Bronchial epithelial cell (primary cell): ENCODE data around the gene KDM4C. TPM values are rescaled to one million over a fixed set of nuclear protein-coding genes. Genes with fewer than 3 reads are reported as not detected.
"Not testable (repeated sequence)": the region's sequence is repeated elsewhere in the genome, so short reads cannot be mapped to it uniquely, and the experiment has no call there.

Experiments used
- DNase-seq: peaks from one replicate; pipeline ENCODE4 v3.0.0-alpha.2; 2010; ENCODE audit warnings: low read depth
- FAIRE-seq: peaks from 2 replicates; lab custom pipeline; 2011; peaks lifted over from hg19 to GRCh38; lab: Jason Lieb, UNC
- H3K27me3 ChIP-seq: 2 replicates; pipeline ENCODE4 v1.5.1; 2011; ENCODE audit warnings: low read length; ENCODE audit not compliant: control insufficient read depth, insufficient read depth
- H3K36me3 ChIP-seq: 2 replicates; pipeline ENCODE4 v1.5.1; 2011; ENCODE audit warnings: low read length; ENCODE audit not compliant: control insufficient read depth, insufficient read depth
- H3K4me3 ChIP-seq: 2 replicates; pipeline ENCODE4 v1.5.1; 2011; ENCODE audit warnings: mild to moderate bottlenecking, low read depth, low read length, control low read depth
- CTCF ChIP-seq: IDR thresholded peaks from 2 replicates; pipeline ENCODE4 v1.5.1; 2011; ENCODE audit warnings: mild to moderate bottlenecking, moderate library complexity, low read length, control low read depth, inconsistent platforms; ENCODE audit not compliant: insufficient read depth, severe bottlenecking
- total RNA-seq: library from RNA; depleted of rRNA; stranded (reverse); fragments of >200 nt; gene quantifications from 2 replicates; pipeline ENCODE4 v1.2.1, GENCODE V29; 2014

The KDM4C gene
- total RNA-seq, 1 donor from 2014 or later: 36.6 TPM

GRCh38 chr9:6943293-6943692, 185.5 kb downstream of the KDM4C start:
- no peak for DNase-seq
- Histone ChIP-seq H3K36me3 (no peaks in the 10 kb centered on the region), H3K4me3 (no peak overlapping the region), H3K27me3 (no peaks in the 10 kb centered on the region)
- TF ChIP-seq CTCF: no peak
- no peak for FAIRE-seq

DNA sequence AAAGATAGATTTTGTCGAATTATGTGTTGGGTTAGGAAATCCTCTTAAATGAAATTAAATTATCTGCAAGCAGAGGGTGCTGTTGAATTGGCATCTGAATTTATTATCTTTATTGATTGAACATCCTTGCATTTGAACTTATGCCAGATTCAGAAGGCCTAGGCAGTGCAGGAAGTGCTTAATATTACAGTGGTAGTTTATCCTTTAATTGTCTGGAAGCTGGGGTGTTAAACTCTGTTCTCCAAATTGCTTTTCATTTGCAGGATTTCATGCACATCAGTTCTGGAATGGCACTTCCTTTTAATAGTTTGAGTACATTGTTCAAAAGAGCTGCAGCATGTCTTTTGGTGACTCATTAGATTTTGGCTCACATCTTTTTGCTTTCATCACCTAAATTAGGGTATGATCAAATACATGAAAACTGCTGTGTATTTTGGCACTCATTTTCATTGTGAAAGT, 186.3 kb downstream of the KDM4C start:
- Histone ChIP-seq H3K36me3 (no peaks in the 10 kb centered on the region), H3K27me3 (no peaks in the 10 kb centered on the region), H3K4me3 (no peak overlapping the region)
- TF ChIP-seq CTCF: no peak
- peak; percentile 71 for DNase-seq
- FAIRE-seq: no peak

DNA sequence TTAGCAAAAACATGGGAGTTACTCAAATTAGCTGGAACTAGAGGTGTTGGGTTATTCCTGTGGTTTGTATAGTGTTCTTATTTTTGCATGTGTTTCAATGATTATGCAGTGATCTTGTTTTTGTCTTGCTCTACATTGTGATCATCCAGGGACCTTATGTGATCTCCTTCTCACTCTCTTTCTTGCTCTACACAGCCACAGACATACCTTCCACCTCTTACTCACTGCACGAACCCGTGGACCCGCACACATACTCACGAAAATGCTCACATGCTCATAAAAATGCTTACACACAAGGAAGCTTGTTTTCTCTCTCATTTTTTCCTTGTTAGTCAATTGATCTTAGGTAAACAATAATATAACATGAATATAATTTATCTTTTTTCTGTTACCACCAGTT, 187.1 kb downstream of the KDM4C start:
- DNase-seq (peak; percentile 10), FAIRE-seq (peak; percentile 13)
- H3K27me3 ChIP-seq: no peaks in the 10 kb centered on the region
- TF ChIP-seq CTCF: no peak
- no peak overlapping the region for H3K4me3 ChIP-seq
- no peaks in the 10 kb centered on the region for H3K36me3 ChIP-seq

GRCh38 chr9:6945816-6946215, 188.0 kb downstream of the KDM4C start:
- no peak for FAIRE-seq
- Histone ChIP-seq H3K27me3 (no peaks in the 10 kb centered on the region), H3K36me3 (no peaks in the 10 kb centered on the region), H3K4me3 (no peak overlapping the region)
- TF ChIP-seq CTCF: no peak
- peak; percentile 10 for DNase-seq

DNA sequence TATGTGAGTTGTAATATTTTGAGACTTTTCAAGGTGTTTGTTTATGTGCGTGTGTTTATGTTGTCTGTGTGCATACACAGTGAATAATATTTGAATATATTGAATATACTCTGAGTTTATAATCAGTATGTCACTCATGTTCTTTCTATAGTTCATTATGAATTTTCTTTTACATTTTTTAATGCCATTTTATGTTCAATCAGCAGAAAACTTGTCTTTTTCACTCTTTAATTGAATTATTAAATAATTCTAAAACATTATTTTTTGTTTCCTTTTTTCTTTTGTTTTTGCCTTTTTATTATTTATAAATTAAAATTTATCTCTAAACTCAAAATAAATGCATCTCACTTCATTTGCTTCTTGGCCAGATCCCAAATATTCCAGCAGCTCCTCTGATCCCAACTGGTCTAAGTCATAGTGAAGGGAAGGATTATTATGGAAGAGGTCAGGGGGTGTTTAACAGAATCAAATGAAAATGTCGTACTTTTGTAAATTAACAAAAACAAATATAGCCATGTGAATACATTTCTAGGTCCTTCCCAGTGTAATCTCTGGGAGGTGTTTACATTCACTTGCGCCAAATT, 188.9 kb downstream of the KDM4C start:
- DNase-seq (no peak), FAIRE-seq (no peak)
- Histone ChIP-seq H3K4me3 (no peak overlapping the region), H3K36me3 (no peaks in the 10 kb centered on the region), H3K27me3 (no peaks in the 10 kb centered on the region)
- TF ChIP-seq CTCF: no peak

- not testable (repeated sequence) for H3K27me3 ChIP-seq, DNase-seq, H3K36me3 ChIP-seq, FAIRE-seq, H3K4me3 ChIP-seq
Measured at GRCh38 chr9:6948921-6949320, 191.1 kb downstream of the KDM4C start.
